Subcutaneous abdominal adipose tissue (tissue), 5 donors: ENCODE results near the gene FGF4.
"Not testable (repeated sequence)": the region's sequence is repeated elsewhere in the genome, so short reads cannot be mapped to it uniquely, and the experiment has no call there.

Source experiments
- H3K27ac ChIP-seq: one replicate; pipeline ENCODE4 v1.7.0; 2013; ENCODE audit warnings: low read depth, mild to moderate bottlenecking, inconsistent platforms, low read length, moderate library complexity
- H3K27me3 ChIP-seq, 5 donors: one replicate each; pipeline ENCODE4 v1.7.0; 2013; ENCODE audit warnings: low read length in 5 of 5, inconsistent platforms in 1 of 5; ENCODE audit not compliant: control insufficient read depth in 5 of 5, insufficient read depth in 4 of 5
- H3K36me3 ChIP-seq, 5 donors: one replicate each; pipeline ENCODE4 v1.7.0; 2013; ENCODE audit warnings: low read length in 5 of 5; ENCODE audit not compliant: control insufficient read depth in 5 of 5, insufficient read depth in 5 of 5
- H3K4me1 ChIP-seq, 5 donors: one replicate each; pipeline ENCODE4 v1.7.0; 2013; ENCODE audit warnings: low read length in 5 of 5, mild to moderate bottlenecking in 3 of 5, moderate library complexity in 1 of 5; ENCODE audit not compliant: control insufficient read depth in 5 of 5, insufficient read depth in 5 of 5
- H3K4me3 ChIP-seq, 5 donors: one replicate each; pipeline ENCODE4 v1.7.0; 2013; ENCODE audit warnings: low read length in 5 of 5, low read depth in 1 of 5
- H3K9ac ChIP-seq, 5 donors: one replicate each; pipeline ENCODE4 v1.7.0; 2013; ENCODE audit warnings: low read length in 5 of 5, mild to moderate bottlenecking in 4 of 5, moderate library complexity in 3 of 5
- H3K9me3 ChIP-seq, 5 donors: one replicate each; pipeline ENCODE4 v1.7.0; 2013; ENCODE audit warnings: low read length in 5 of 5; ENCODE audit not compliant: control insufficient read depth in 5 of 5
- donor health status: healthy.
- donor health status: healthy.
- donor health status: healthy.
- donor health status: healthy.
- donor health status: healthy.

FGF4 gene

DNA sequence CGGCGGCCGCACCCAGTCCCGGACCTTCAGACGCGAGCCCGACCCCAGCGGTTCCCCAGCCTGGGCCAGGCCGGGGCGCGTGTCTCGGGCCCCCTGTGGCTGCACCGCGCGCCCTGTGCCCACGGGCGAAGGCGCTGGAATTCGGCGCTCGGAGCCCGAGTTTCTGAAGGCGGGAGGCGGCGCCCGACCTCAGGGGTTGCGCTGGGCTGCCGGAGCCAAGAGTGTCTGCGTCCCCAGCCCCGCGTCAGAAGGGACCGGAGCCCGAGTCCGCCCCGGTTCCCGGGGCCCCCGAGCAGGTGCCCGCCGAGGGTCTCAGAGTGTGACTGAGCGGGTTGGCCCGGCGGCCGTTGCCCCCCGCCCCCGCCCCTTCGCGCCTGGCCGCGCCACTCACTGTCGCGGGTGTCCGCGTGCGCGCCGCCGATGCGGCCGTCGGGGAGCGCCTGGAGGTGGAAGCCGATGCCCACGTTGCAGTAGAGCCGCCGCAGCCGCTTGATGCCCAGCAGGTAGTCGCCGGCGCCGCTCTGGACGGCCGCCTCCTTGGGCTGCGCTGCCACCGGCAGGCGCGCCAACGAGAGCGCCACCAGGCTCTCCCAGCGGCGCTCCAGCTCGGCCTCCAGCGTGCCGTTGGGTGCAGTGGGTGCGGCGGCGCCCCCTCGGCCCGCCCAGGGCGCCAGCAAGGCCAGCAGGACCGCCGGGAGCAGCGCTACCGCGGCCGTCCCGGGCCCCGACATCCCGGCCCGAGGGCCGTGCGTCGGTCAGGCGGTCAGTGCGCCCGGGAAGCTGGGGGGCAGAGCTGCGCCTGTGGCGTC lies 583 bp downstream of the FGF4 start:
- Histone ChIP-seq H3K36me3 (no peaks in the 10 kb centered on the region), H3K27me3 (peaks cover 44 to 57% (median 48%) of the 10 kb centered on the region in 5 donors), H3K4me3 (no peak overlapping the region), H3K27ac (no peak overlapping the region), H3K9ac (no peak overlapping the region), H3K9me3 (peaks cover 0 to under 1% (median 0%) of the 10 kb centered on the region in 5 donors), H3K4me1 (no peaks in the 10 kb centered on the region)

DNA sequence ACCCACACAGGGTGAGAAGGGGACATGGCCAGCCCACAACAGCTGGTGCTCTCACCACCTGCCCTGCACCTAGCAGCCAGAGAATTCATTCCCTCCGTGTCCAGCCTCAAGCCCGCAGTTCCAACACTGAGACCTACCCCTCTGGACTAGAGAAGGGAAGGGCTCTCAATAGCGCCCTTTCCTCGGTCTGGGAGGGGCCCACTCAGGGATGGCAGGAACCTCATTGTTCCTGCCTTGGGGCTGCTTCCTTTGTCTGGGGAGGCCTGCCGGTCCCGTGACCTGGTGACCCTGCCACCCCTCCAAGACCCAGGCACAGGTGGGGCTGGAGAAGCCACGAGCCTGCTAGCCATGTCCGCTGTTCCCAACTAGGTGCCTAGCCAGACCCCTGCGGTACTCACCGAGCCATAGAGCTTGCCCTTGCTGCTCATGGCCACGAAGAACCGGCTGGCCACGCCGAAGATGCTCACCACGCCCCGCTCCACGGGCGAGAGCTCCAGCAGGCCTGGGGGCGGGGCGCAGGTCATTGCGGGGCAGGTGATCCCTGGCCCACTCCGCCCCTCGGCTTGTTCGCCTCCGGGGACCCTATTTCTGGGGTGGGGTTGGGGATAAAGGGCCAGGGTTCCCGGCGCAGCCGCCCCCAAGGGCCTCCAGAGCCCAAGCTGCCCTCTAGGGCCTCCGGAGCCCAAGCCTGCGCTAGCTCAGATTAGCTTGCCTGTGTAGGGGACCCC lies 1.4 kb downstream of the FGF4 start:
- Histone ChIP-seq H3K27ac (no peak overlapping the region), H3K4me3 (no peak overlapping the region), H3K4me1 (no peaks in the 10 kb centered on the region), H3K9ac (no peak overlapping the region), H3K27me3 (peaks cover 48 to 62% (median 50%) of the 10 kb centered on the region in 5 donors), H3K36me3 (no peaks in the 10 kb centered on the region), H3K9me3 (peaks cover 0 to 8% (median 6%) of the 10 kb centered on the region in 5 donors)

DNA sequence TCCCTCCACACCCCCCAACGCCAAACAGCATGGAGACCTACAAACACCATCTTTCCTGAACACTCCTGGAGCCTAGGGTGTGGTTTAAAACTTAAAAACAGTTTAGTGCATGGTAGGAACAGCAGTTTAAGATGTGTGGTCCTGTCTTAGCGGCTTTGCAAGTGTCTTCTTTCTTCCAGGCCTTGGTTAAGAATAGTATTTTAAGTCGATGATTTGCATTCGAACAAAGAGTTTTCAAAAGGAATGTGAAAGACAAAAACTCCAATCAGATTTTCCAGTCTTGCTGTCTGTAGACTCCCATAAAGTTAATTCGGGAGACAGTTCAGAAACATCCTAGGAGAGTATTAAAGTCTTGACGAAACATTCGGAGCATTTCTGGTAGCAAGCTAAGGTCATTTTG lies 3.7 kb downstream of the FGF4 start:
- H3K27ac ChIP-seq, result no peak overlapping the region
- no peak overlapping the region for H3K4me3 ChIP-seq
- no peak overlapping the region for H3K9ac ChIP-seq
- no peaks in the 10 kb centered on the region for H3K4me1 ChIP-seq
- H3K27me3 ChIP-seq, result peaks cover 40 to 54% (median 42%) of the 10 kb centered on the region in 5 donors
- H3K36me3 ChIP-seq, result no peaks in the 10 kb centered on the region
- H3K9me3 ChIP-seq, result peaks cover 0 to 11% (median 7%) of the 10 kb centered on the region in 5 donors

DNA sequence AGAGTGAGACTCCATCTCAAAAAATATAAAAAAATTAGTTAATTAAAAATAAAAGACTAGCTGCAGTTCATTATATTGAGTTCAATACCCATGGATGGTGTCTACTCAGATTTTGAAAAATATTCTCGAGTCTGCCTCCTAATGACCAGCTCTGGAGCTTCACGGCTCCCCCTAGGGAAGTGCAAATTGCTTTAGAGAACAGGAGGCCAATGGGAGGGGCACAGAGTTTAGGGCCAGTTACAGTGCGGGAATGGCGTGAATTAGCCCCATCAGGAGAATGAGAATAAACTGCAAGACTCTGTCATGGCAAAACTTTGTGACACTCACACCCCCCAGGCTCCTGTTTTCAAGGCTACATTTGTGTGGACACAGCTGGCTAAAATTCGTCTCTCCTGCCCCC lies 4.6 kb downstream of the FGF4 start:
- Histone ChIP-seq H3K9ac (no peak overlapping the region), H3K9me3 (peaks cover 0 to 11% (median 7%) of the 10 kb centered on the region in 5 donors), H3K27ac (no peak overlapping the region), H3K36me3 (no peaks in the 10 kb centered on the region), H3K4me1 (no peaks in the 10 kb centered on the region), H3K27me3 (peaks cover 32 to 45% (median 32%) of the 10 kb centered on the region in 5 donors), H3K4me3 (no peak overlapping the region)

DNA sequence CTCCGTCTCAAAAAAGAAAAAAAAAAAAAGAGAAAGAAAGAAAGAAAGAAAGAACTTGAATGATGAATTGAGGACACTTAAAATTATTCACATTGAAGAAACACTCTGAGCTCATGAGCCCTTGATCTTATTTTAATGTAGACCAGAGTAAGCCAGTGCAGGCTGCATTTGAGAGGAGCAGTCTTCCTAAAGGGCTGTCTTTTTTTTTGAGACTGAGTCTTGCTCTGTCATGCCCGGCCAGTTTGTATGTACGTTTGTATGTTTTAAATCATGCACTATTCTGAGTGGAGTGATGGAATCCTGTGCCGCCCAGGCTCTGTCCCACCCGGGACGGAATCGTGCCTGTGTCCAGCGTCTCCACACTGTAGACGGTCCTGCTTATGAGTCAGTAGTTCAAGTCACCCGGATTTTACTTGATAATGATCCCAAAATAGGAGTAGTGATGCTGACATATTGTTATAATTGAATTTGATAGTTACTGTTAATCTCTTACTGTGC lies 9.6 kb downstream of the FGF4 start:
- Histone ChIP-seq H3K4me3 (no peak overlapping the region), H3K27me3 (peaks cover 7 to 27% (median 20%) of the 10 kb centered on the region in 5 donors), H3K9me3 (peaks cover 0 to 12% (median 11%) of the 10 kb centered on the region in 5 donors), H3K27ac (no peak overlapping the region), H3K4me1 (no peaks in the 10 kb centered on the region), H3K36me3 (no peaks in the 10 kb centered on the region), H3K9ac (no peak overlapping the region)

DNA sequence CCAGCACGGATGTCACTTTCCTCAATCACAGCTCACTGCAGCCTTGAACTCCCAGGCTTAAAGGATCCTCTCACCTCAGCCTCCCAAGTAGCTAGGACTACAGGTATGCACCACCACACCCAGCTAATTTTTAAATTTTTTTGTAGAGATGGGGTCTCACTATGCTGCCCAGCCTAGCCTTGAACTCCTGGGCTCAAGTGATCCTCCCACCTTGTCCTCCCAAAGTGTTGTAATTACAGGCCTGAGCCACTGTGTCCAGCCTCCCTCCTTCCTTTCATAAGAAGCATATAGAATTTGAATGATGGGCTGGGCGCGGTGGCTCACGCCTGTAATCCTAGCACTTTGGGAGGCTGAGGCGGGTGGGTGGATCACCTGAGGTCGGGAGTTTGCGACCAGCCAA lies 10.2 kb downstream of the FGF4 start:
- not testable (repeated sequence) for H3K9ac ChIP-seq, H3K4me1 ChIP-seq, H3K27ac ChIP-seq, H3K36me3 ChIP-seq, H3K4me3 ChIP-seq
- Histone ChIP-seq H3K27me3 (peaks cover 7 to 27% (median 23%) of the 10 kb centered on the region in 5 donors), H3K9me3 (peaks cover 0 to 12% (median 11%) of the 10 kb centered on the region in 5 donors)

DNA sequence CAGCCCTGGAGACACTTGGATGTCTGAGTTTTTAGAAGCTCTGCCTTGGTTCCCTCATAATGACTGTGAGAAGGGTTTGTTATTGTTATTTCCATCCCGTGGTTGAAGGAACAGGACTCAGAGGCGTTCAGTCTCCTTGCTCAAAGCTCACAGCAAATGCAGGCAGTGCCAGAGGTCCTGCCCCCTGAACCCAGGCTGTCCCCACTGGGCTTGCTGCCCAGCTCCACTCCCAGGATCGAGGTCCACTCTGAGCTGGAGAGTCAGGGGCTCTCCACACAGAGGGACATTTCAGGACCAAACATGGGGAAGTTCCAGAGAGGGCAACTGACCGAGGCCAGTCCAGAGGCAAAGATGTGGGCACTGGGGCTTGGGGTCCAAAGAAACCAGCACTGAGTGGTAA lies 14.8 kb downstream of the FGF4 start:
- Histone ChIP-seq H3K27me3 (peaks cover 5 to 21% (median 18%) of the 10 kb centered on the region in 5 donors), H3K4me3 (no peak overlapping the region)

DNA sequence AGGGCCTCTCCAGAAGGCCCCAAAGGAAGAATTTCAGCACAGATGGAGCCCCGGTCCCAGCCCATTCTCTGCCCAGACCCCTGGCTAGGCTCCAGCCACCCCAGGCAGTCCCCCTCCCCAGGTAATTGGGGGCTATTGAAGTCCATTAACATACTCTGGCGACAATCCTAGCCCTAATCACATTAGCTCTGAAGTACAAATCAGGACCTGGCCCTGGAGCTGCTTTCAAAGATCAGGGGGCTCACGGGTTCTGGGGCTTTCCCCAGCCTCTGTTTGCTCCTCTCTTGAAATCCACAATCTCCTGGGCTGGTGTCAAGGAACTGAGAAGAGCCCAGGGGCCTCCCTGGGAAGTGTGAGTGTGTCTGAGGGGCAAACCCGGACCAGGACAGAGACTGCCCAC lies 22.3 kb downstream of the FGF4 start:
- Histone ChIP-seq H3K9me3 (peaks cover 0 to 4% (median 0%) of the 10 kb centered on the region in 5 donors), H3K4me3 (no peak overlapping the region), H3K27me3 (peaks cover 5 to 14% (median 8%) of the 10 kb centered on the region in 5 donors), H3K36me3 (no peaks in the 10 kb centered on the region), H3K9ac (no peak overlapping the region), H3K27ac (no peak overlapping the region), H3K4me1 (no peaks in the 10 kb centered on the region)

More for the DNA sequence above, 14.8 kb downstream of the FGF4 start:
- no peaks in the 10 kb centered on the region for H3K4me1 ChIP-seq
- H3K9ac ChIP-seq, result no peak overlapping the region
- H3K9me3 ChIP-seq, result peaks cover 0 to 22% (median 15%) of the 10 kb centered on the region in 5 donors
- H3K27ac ChIP-seq, result no peak overlapping the region
- no peaks in the 10 kb centered on the region for H3K36me3 ChIP-seq

DNA sequence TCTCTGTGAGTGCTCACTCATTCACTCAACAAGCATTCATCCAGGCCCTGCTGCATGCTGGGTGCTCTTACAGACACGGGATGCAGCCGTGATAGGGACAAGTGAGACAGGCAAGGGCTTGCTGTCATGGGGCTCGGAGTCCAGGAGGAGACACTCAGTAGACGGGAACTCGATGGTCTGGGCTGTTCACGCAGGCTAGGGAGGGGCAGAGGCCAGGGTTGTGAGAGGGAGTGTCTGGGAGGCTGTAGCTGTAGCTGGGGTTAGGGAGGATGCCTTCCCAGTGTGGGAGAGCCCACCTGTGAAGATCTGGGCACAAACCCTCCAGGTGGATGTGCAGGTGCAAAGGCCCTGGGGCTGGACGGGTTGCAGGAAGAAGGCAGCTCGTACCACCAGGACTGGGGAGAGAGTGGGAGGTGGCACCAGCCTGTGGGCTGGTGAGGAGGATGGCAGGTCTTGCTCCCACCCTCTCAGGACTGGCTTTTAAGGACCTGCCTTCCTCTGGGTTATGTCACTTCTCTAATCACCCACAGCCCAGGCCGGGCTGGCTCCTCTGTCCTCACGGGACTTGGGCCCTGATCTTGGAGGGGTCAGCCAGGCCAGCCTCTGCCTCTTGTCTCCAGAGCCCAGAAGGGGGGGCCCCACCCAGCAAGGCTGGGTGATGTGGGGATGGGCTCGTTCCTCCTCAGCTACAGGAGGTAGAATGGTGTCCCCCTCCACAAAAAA lies 24.1 kb downstream of the FGF4 start:
- H3K27me3 ChIP-seq, result peaks cover 11 to 27% (median 17%) of the 10 kb centered on the region in 5 donors

More for the DNA sequence above, 24.1 kb downstream of the FGF4 start:
- Histone ChIP-seq H3K27ac (no peak overlapping the region), H3K36me3 (no peaks in the 10 kb centered on the region), H3K4me1 (no peaks in the 10 kb centered on the region), H3K9me3 (peaks cover 0 to 2% (median 0%) of the 10 kb centered on the region in 5 donors), H3K4me3 (no peak overlapping the region), H3K9ac (no peak overlapping the region)
